Measurements from ENCODE around the gene MYO3B.
"Not testable (repeated sequence)": the region's sequence is repeated elsewhere in the genome, so short reads cannot be mapped to it uniquely, and the experiment has no call there.

The MYO3B gene

GRCh38 chr2:170344663-170345346, 166.9 kb downstream of the MYO3B start:
- no peak for DNase-seq

GRCh38 chr2:170345607-170346006, 167.7 kb downstream of the MYO3B start:
- no peak for DNase-seq

GRCh38 chr2:170349269-170349668, 171.3 kb downstream of the MYO3B start:
- not testable (repeated sequence) for DNase-seq

GRCh38 chr2:170350929-170351826, 173.2 kb downstream of the MYO3B start:
- DNase-seq, result no peak

GRCh38 chr2:170353723-170354122, 175.8 kb downstream of the MYO3B start:
- DNase-seq, result no peak

GRCh38 chr2:170354388-170354787, 176.4 kb downstream of the MYO3B start:
- DNase-seq, result no peak

- DNase-seq, result no peak
Measured at GRCh38 chr2:170354855-170355780, 177.2 kb downstream of the MYO3B start.

GRCh38 chr2:170359466-170359865, 181.5 kb downstream of the MYO3B start:
- DNase-seq, result no peak

- DNase-seq, result no peak
Measured at GRCh38 chr2:170360546-170361089, 182.7 kb downstream of the MYO3B start.

GRCh38 chr2:170361090-170361936, 183.4 kb downstream of the MYO3B start:
- peak; percentile 27 to 39 for DNase-seq

- no peak for DNase-seq
Measured at GRCh38 chr2:170362313-170362870, 184.4 kb downstream of the MYO3B start.

- no peak for DNase-seq
Measured at GRCh38 chr2:170362871-170363631, 185.1 kb downstream of the MYO3B start.

- no peak for DNase-seq
Measured at GRCh38 chr2:170365003-170365402, 187.1 kb downstream of the MYO3B start.

- no peak for DNase-seq
Measured at GRCh38 chr2:170365686-170366085, 187.7 kb downstream of the MYO3B start.

- no peak for DNase-seq
Measured at GRCh38 chr2:170368370-170368769, 190.4 kb downstream of the MYO3B start.

- DNase-seq, result no peak
Measured at GRCh38 chr2:170369228-170369627, 191.3 kb downstream of the MYO3B start.

GRCh38 chr2:170369894-170370293, 191.9 kb downstream of the MYO3B start:
- DNase-seq, result no peak

GRCh38 chr2:170371231-170371998, 193.5 kb downstream of the MYO3B start:
- DNase-seq, result no peak

- no peak for DNase-seq
Measured at GRCh38 chr2:170375192-170375591, 197.2 kb downstream of the MYO3B start.

Measured in activated CD4-positive, alpha-beta T cell treated with anti-CD3 and anti-CD28 coated beads, Interleukin-2, amount 50 U/mL, for 4 hours (primary cell).